HG03060 (cell line): ENCODE measurements around the gene SLC9C1.

Experiments
- ATAC-seq: cut with Tn5 transposase; IDR thresholded peaks from one replicate; pipeline ENCODE4 v1.9.1; 2021; ENCODE audit warnings: low read depth, moderate number of reproducible peaks; ENCODE audit not compliant: unreplicated experiment

The SLC9C1 gene

GRCh38 chr3:112132975-112133448 is 161.0 kb downstream of the SLC9C1 start, which contains the start of gene GCSAM:
TSS of gene GCSAM (minus strand) at chr3:112133248. CDS start at chr3:112133120, 128 bp downstream.
- ATAC-seq, result peak; percentile 69

- no peak for ATAC-seq
These were observed 161.5 kb downstream of the SLC9C1 start for GRCh38 chr3:112132554-112132953.

GRCh38 chr3:112132088-112132487 is 161.9 kb downstream of the SLC9C1 start:
- ATAC-seq, result no peak

- no peak for ATAC-seq
These were observed 162.9 kb downstream of the SLC9C1 start for GRCh38 chr3:112131111-112131510.

GRCh38 chr3:112130638-112130993 is 163.4 kb downstream of the SLC9C1 start:
- ATAC-seq, result no peak

- no peak for ATAC-seq
These were observed 163.9 kb downstream of the SLC9C1 start for GRCh38 chr3:112129925-112130637.

- peak; percentile 36 for ATAC-seq
These were observed 164.9 kb downstream of the SLC9C1 start for GRCh38 chr3:112128843-112129727.

- no peak for ATAC-seq
These were observed 166.2 kb downstream of the SLC9C1 start for GRCh38 chr3:112127522-112128494.

GRCh38 chr3:112126511-112126911 is 167.5 kb downstream of the SLC9C1 start:
- no peak for ATAC-seq

- no peak for ATAC-seq
These were observed 169.0 kb downstream of the SLC9C1 start for GRCh38 chr3:112124907-112125607.

- no peak for ATAC-seq
These were observed 170.5 kb downstream of the SLC9C1 start for GRCh38 chr3:112123548-112123947.

GRCh38 chr3:112122870-112123269 is 171.1 kb downstream of the SLC9C1 start:
- ATAC-seq, result no peak

GRCh38 chr3:112121577-112122547 is 172.2 kb downstream of the SLC9C1 start:
- no peak for ATAC-seq

- ATAC-seq, result no peak
These were observed 173.8 kb downstream of the SLC9C1 start for GRCh38 chr3:112119962-112120836.

- ATAC-seq, result no peak
These were observed 176.0 kb downstream of the SLC9C1 start for GRCh38 chr3:112117841-112118571.

- no peak for ATAC-seq
These were observed 176.6 kb downstream of the SLC9C1 start for GRCh38 chr3:112117415-112117814.

- ATAC-seq, result no peak
These were observed 177.2 kb downstream of the SLC9C1 start for GRCh38 chr3:112116748-112117186.
